Measurements from ENCODE around the gene TEX19. TPM values are rescaled to one million over a fixed set of nuclear protein-coding genes. Genes with fewer than 3 reads are reported as not detected.

Gene TEX19
- total and polyA plus RNA-seq, 8 donors = not detected

GRCh38 chr17:82384051-82384729, 25.1 kb downstream of the TEX19 start:
- peak in 1 of 4 donors; percentile 2 for ATAC-seq
- Histone ChIP-seq H3K4me1 (peaks cover 3 to 23% (median 15%) of the 10 kb centered on the region in 3 donors), H3K27me3 (no peaks in the 10 kb centered on the region), H3K4me3 (peak overlapping the region in 1 of 4 donors; percentile 15), H3K27ac (peak overlapping the region; percentile 62 to 84 (median 76)), H3K9me3 (no peaks in the 10 kb centered on the region), H3K36me3 (no peaks in the 10 kb centered on the region)
- WGBS, 2 donors = 22 to 32% methylated on average over 21 to 22 of the region's 22 CpGs
- intact Hi-C loops (cut with DNase I) = no loop called here
- no peak for FAIRE-seq
- no peak for TF ChIP-seq CTCF (IDR thresholded peaks at IDR 0.05)
- DNase-seq = peak in 2 of 6 donors; percentile 35 to 78

GRCh38 chr17:82384730-82385481, 25.9 kb downstream of the TEX19 start:
- peak in 3 of 4 donors; percentile 10 to 35 (median 24) for TF ChIP-seq CTCF (IDR thresholded peaks at IDR 0.05)
- FAIRE-seq = no peak
- Histone ChIP-seq H3K4me3 (peak overlapping the region in 1 of 4 donors; percentile 15), H3K36me3 (no peaks in the 10 kb centered on the region), H3K27ac (peak overlapping the region; percentile 62 to 84 (median 76)), H3K9me3 (no peaks in the 10 kb centered on the region), H3K27me3 (no peaks in the 10 kb centered on the region), H3K4me1 (peaks cover 3 to 23% (median 15%) of the 10 kb centered on the region in 3 donors)
- peak; percentile 80 to 96 (median 89) for DNase-seq
- WGBS, 2 donors = 10 to 11% methylated on average over 23 to 26 of the region's 26 CpGs
- ATAC-seq = peak; percentile 78 to 90 (median 88)
- intact Hi-C loops (cut with DNase I) = no loop called here

- intact Hi-C loops (cut with DNase I) = no loop called here
- WGBS, 2 donors = 77 to 86% methylated on average over 18 to 26 of the region's 26 CpGs
- peaks cover 3 to 23% (median 15%) of the 10 kb centered on the region in 3 donors for H3K4me1 ChIP-seq
- no peaks in the 10 kb centered on the region for H3K36me3 ChIP-seq
- no peak for ATAC-seq
- H3K27ac ChIP-seq = peak overlapping the region; percentile 62 to 84 (median 76)
- peak in 2 of 6 donors; percentile 37 to 77 for DNase-seq
- no peak for FAIRE-seq
- no peak for TF ChIP-seq CTCF (IDR thresholded peaks at IDR 0.05)
- no peaks in the 10 kb centered on the region for H3K27me3 ChIP-seq
- H3K9me3 ChIP-seq = no peaks in the 10 kb centered on the region
- no peak overlapping the region for H3K4me3 ChIP-seq
Measured at GRCh38 chr17:82385559-82386254, 26.7 kb downstream of the TEX19 start.

- Histone ChIP-seq H3K36me3 (no peaks in the 10 kb centered on the region), H3K4me1 (peaks cover 3 to 23% (median 15%) of the 10 kb centered on the region in 3 donors), H3K27me3 (no peaks in the 10 kb centered on the region), H3K4me3 (no peak overlapping the region), H3K9me3 (no peaks in the 10 kb centered on the region), H3K27ac (no peak overlapping the region)
- no peak for TF ChIP-seq CTCF (IDR thresholded peaks at IDR 0.05)
- intact Hi-C loops (cut with DNase I) = no loop called here
- 82 to 85% methylated on average over 16 to 17 of the region's 17 CpGs for WGBS, 2 donors
- FAIRE-seq (no peak), ATAC-seq (no peak), DNase-seq (no peak)
Measured at GRCh38 chr17:82386255-82386831, 27.3 kb downstream of the TEX19 start.

Measured in pancreas (tissue), 10 donors.